ENCODE data around the gene ATP8A2. TPM values are rescaled to one million over a fixed set of nuclear protein-coding genes. Genes with fewer than 3 reads are reported as not detected.

Gene ATP8A2
- total RNA-seq, 1 experiment from 2014 or later: not detected

GRCh38 chr13:25587326-25587980 lies 215.7 kb downstream of the ATP8A2 start:
- no peak for DNase-seq (ENCODE audit: low spot score)
- in situ Hi-C loops (cut with HindIII; ENCODE audit: low sequenced_read_pairs): no loop called here

GRCh38 chr13:25588336-25589060 lies 216.7 kb downstream of the ATP8A2 start:
- in situ Hi-C loops (cut with HindIII; ENCODE audit: low sequenced_read_pairs): no loop called here
- no peak for DNase-seq (ENCODE audit: low spot score)

- DNase-seq (ENCODE audit: low spot score): no peak
- in situ Hi-C loops (cut with HindIII; ENCODE audit: low sequenced_read_pairs): no loop called here
Observed at GRCh38 chr13:25598421-25598820, 226.6 kb downstream of the ATP8A2 start.

GRCh38 chr13:25602176-25602575 lies 230.4 kb downstream of the ATP8A2 start:
- in situ Hi-C loops (cut with HindIII; ENCODE audit: low sequenced_read_pairs): no loop called here
- DNase-seq (ENCODE audit: low spot score): no peak

- in situ Hi-C loops (cut with HindIII; ENCODE audit: low sequenced_read_pairs): no loop called here
- no peak for DNase-seq (ENCODE audit: low spot score)
Observed at GRCh38 chr13:25604106-25604505, 232.3 kb downstream of the ATP8A2 start.

GRCh38 chr13:25607096-25607495 lies 235.3 kb downstream of the ATP8A2 start:
- no peak for DNase-seq (ENCODE audit: low spot score)
- in situ Hi-C loops (cut with HindIII; ENCODE audit: low sequenced_read_pairs): no loop called here

- DNase-seq (ENCODE audit: low spot score): peak; percentile 41
- in situ Hi-C loops (cut with HindIII; ENCODE audit: low sequenced_read_pairs): no loop called here
Observed at GRCh38 chr13:25608181-25608580, 236.4 kb downstream of the ATP8A2 start.

- in situ Hi-C loops (cut with HindIII; ENCODE audit: low sequenced_read_pairs): no loop called here
- DNase-seq (ENCODE audit: low spot score): no peak
Observed at GRCh38 chr13:25616674-25617073, 244.9 kb downstream of the ATP8A2 start.

GRCh38 chr13:25619897-25620296 lies 248.1 kb downstream of the ATP8A2 start:
- in situ Hi-C loops (cut with HindIII; ENCODE audit: low sequenced_read_pairs): no loop called here
- DNase-seq (ENCODE audit: low spot score): no peak

GRCh38 chr13:25625414-25625813 lies 253.6 kb downstream of the ATP8A2 start:
- in situ Hi-C loops (cut with HindIII; ENCODE audit: low sequenced_read_pairs): no loop called here
- no peak for DNase-seq (ENCODE audit: low spot score)

GRCh38 chr13:25630329-25630900 lies 258.6 kb downstream of the ATP8A2 start:
- peak; percentile 47 for DNase-seq (ENCODE audit: low spot score)
- in situ Hi-C loops (cut with HindIII; ENCODE audit: low sequenced_read_pairs): no loop called here

- no peak for DNase-seq (ENCODE audit: low spot score)
- in situ Hi-C loops (cut with HindIII; ENCODE audit: low sequenced_read_pairs): no loop called here
Observed at GRCh38 chr13:25632166-25632888, 260.6 kb downstream of the ATP8A2 start.

GRCh38 chr13:25633093-25633492 lies 261.3 kb downstream of the ATP8A2 start:
- DNase-seq (ENCODE audit: low spot score): no peak
- in situ Hi-C loops (cut with HindIII; ENCODE audit: low sequenced_read_pairs): no loop called here

GRCh38 chr13:25645681-25646080 lies 273.9 kb downstream of the ATP8A2 start:
- in situ Hi-C loops (cut with HindIII; ENCODE audit: low sequenced_read_pairs): no loop called here
- no peak for DNase-seq (ENCODE audit: low spot score)

- DNase-seq (ENCODE audit: low spot score): no peak
- in situ Hi-C loops (cut with HindIII; ENCODE audit: low sequenced_read_pairs): no loop called here
Observed at GRCh38 chr13:25649001-25649633, 277.3 kb downstream of the ATP8A2 start.

GRCh38 chr13:25652764-25653163 lies 281.0 kb downstream of the ATP8A2 start:
- in situ Hi-C loops (cut with HindIII; ENCODE audit: low sequenced_read_pairs): no loop called here

GRCh38 chr13:25654322-25654721 lies 282.5 kb downstream of the ATP8A2 start:
- in situ Hi-C loops (cut with HindIII; ENCODE audit: low sequenced_read_pairs): no loop called here
- no peak for DNase-seq (ENCODE audit: low spot score)

More at GRCh38 chr13:25652764-25653163, 281.0 kb downstream of the ATP8A2 start:
- no peak for DNase-seq (ENCODE audit: low spot score)

GRCh38 chr13:25657157-25657556 lies 285.4 kb downstream of the ATP8A2 start:
- in situ Hi-C loops (cut with HindIII; ENCODE audit: low sequenced_read_pairs): no loop called here

GRCh38 chr13:25659091-25659795 lies 287.5 kb downstream of the ATP8A2 start:
- no peak for DNase-seq (ENCODE audit: low spot score)
- in situ Hi-C loops (cut with HindIII; ENCODE audit: low sequenced_read_pairs): no loop called here

More at GRCh38 chr13:25657157-25657556, 285.4 kb downstream of the ATP8A2 start:
- DNase-seq (ENCODE audit: low spot score): no peak
